Panc1 (cell line): ENCODE data around the gene CRMP1. TPM values are rescaled to one million over a fixed set of nuclear protein-coding genes. Genes with fewer than 3 reads are reported as not detected.

ENCODE experiments used
- ATAC-seq: fragments of 200-7000 bp; cut with Tn5 transposase; 2 replicates; pipeline ENCODE4 v1.9.1; 2020; ENCODE audit warnings: mild to moderate bottlenecking, moderate library complexity
- BruUV-seq: library from RNA; stranded (reverse); fragments of 400-500 nt; replicated peaks from 2 replicates; lab custom pipeline; 2021; lab: Mats Ljungman, UMichigan
- CTCF ChIA-PET: fragments of 300-600 bp; sonication (Branson Sonifier 250); formaldehyde crosslinking; loops from one replicate; lab custom pipeline; 2022; ENCODE audit warnings: antibody characterized with exemption; lab: Charles Lee
- POLR2A ChIA-PET: fragments of 300-600 bp; sonication (Branson Sonifier 250); formaldehyde crosslinking; loops from one replicate; lab custom pipeline; 2022; ENCODE audit warnings: antibody characterized with exemption; lab: Charles Lee
- DNase-seq: peaks from one replicate; pipeline ENCODE4 v3.0.0-alpha.2; 2010; ENCODE audit warnings: low read depth, low spot score
- H3K27ac ChIP-seq: 2 replicates; pipeline ENCODE4 v1.5.1; 2011; ENCODE audit warnings: mild to moderate bottlenecking, low read length, inconsistent platforms
- H3K27me3 ChIP-seq: fragments of 200-500 bp; sonication (Bioruptor generic); 2 replicates; pipeline ENCODE4 v1.6.0; 2014; ENCODE audit warnings: low read length, inconsistent platforms; ENCODE audit not compliant: control insufficient read depth, insufficient read depth
- H3K36me3 ChIP-seq: fragments of 200-500 bp; sonication (Bioruptor generic); 2 replicates; pipeline ENCODE4 v1.5.1; 2014; ENCODE audit warnings: inconsistent platforms, mild to moderate bottlenecking, low read length, moderate library complexity; ENCODE audit not compliant: control insufficient read depth, insufficient read depth
- H3K4me1 ChIP-seq: 2 replicates; pipeline ENCODE4 v1.5.1; 2011; ENCODE audit warnings: inconsistent platforms, mild to moderate bottlenecking, low read length, moderate library complexity; ENCODE audit not compliant: control insufficient read depth, insufficient read depth
- H3K4me3 ChIP-seq, 2 experiments: 2 replicates each; pipeline ENCODE4 v1.5.1; 2011 to 2012; ENCODE audit warnings: low read depth in 2 of 2, low read length in 2 of 2, mild to moderate bottlenecking in 2 of 2, inconsistent platforms in 1 of 2, moderate library complexity in 1 of 2
- H3K9me3 ChIP-seq: fragments of 200-500 bp; sonication (Bioruptor generic); 2 replicates; pipeline ENCODE4 v1.5.1; 2014; ENCODE audit warnings: low read depth, mild to moderate bottlenecking, inconsistent platforms, low read length, moderate library complexity; ENCODE audit not compliant: control insufficient read depth, insufficient read depth
- CTCF ChIP-seq: fragments of 450-650 bp; IDR thresholded peaks from 2 replicates; pipeline ENCODE4 v1.5.1; 2017; ENCODE audit warnings: mild to moderate bottlenecking
- POLR2AphosphoS5 ChIP-seq: IDR thresholded peaks from 2 replicates; pipeline ENCODE4 v1.6.1; 2012; ENCODE audit warnings: mild to moderate bottlenecking, low read depth, low read length, moderate library complexity
- REST ChIP-seq, 2 experiments: IDR thresholded peaks; 2 replicates each; pipeline ENCODE4 v1.6.1; 2011 to 2012; ENCODE audit warnings: low read depth in 2 of 2, control low read depth in 1 of 2, low read length in 1 of 2, mild to moderate bottlenecking in 1 of 2, moderate library complexity in 1 of 2; ENCODE audit not compliant: insufficient read depth in 1 of 2
- SIN3A ChIP-seq: IDR thresholded peaks from 2 replicates; pipeline ENCODE4 v1.6.1; 2012; ENCODE audit warnings: low read depth, mild to moderate bottlenecking, low read length, moderate library complexity, borderline replicate concordance; ENCODE audit not compliant: insufficient read depth
- in situ Hi-C: cut with HindIII; loops from 2 replicates; pipeline ENCODE4 v1.10.0; 2016; ENCODE audit warnings: low sequenced_read_pairs, low pct_unique_long_range_greater_than_20kb
- intact Hi-C: fragments of 100-400 bp; cut with micrococcal nuclease; formaldehyde crosslinking; loops from one replicate; pipeline ENCODE4 v1.10.0; 2022; ENCODE audit not compliant: unreplicated experiment
- total RNA-seq: library from RNA; stranded (reverse); gene quantifications from one replicate; pipeline ENCODE4 v1.2.1, GENCODE V29; 2021; ENCODE audit not compliant: unreplicated experiment

Gene CRMP1
- total RNA-seq, 1 experiment from 2014 or later, result 0.28 TPM

GRCh38 chr4:5882947-5883346 is 9.9 kb downstream of the CRMP1 start:
- ATAC-seq (no peak), DNase-seq (no peak)
- H3K27me3 ChIP-seq, result no peaks in the 10 kb centered on the region; the same call in 1 of the 2 replicates
- no TSS peak for BruUV-seq
- no peaks in the 10 kb centered on the region for H3K9me3 ChIP-seq
- H3K27ac ChIP-seq, result no peak overlapping the region
- ChIA-PET CTCF (no interaction called here), POLR2A (no interaction called here)
- TF ChIP-seq REST (IDR thresholded peaks at IDR 0.05; ENCODE audit: insufficient read depth in 1 of 2, low read depth in 2 of 2, low read length in 1 of 2) (no peak), SIN3A (no peak), POLR2AphosphoS5 (no peak), CTCF (no peak)
- no peak overlapping the region for H3K4me3 ChIP-seq
- intact Hi-C loops (no loop called here), in situ Hi-C loops (no loop called here)
- H3K36me3 ChIP-seq, result no peaks in the 10 kb centered on the region
- H3K4me1 ChIP-seq, result no peaks in the 10 kb centered on the region

GRCh38 chr4:5881340-5881739 is 11.5 kb downstream of the CRMP1 start:
- H3K4me3 ChIP-seq, result no peak overlapping the region
- TF ChIP-seq REST (IDR thresholded peaks at IDR 0.05; ENCODE audit: insufficient read depth in 1 of 2, low read depth in 2 of 2, low read length in 1 of 2), result peak; percentile 65 to 67; a peak in 3 of 4 replicates
- no peak for TF ChIP-seq POLR2AphosphoS5
- no peak for TF ChIP-seq SIN3A

More at GRCh38 chr4:5881340-5881739, 11.5 kb downstream of the CRMP1 start:
- ChIA-PET CTCF (no interaction called here), POLR2A (interaction anchor here (0.6 kb wide), 1 partner anchor 136 kb away, joined by 3 read pairs; no protein-coding TSS in a partner anchor)
- in situ Hi-C loops (no loop called here), intact Hi-C loops (no loop called here)
- H3K27me3 ChIP-seq, result peaks cover 2% of the 10 kb centered on the region; the same call in 1 of the 2 replicates
- no peaks in the 10 kb centered on the region for H3K9me3 ChIP-seq
- BruUV-seq, result no TSS peak
- H3K4me1 ChIP-seq, result no peaks in the 10 kb centered on the region
- H3K27ac ChIP-seq, result no peak overlapping the region
- DNase-seq, result no peak
- no peak for ATAC-seq
- no peaks in the 10 kb centered on the region for H3K36me3 ChIP-seq
